WTC11 (cell line): Measurements from ENCODE around the gene CELF2. TPM values are rescaled to one million over a fixed set of nuclear protein-coding genes. Genes with fewer than 3 reads are reported as not detected.

ENCODE experiments used
- ATAC-seq: fragments of 200-7000 bp; cut with Tn5 transposase; 2 replicates; pipeline ENCODE4 v1.10.0; 2021; ENCODE audit warnings: mild to moderate bottlenecking, moderate library complexity
- CTCF ChIA-PET: fragments of 300-600 bp; sonication (Branson Sonifier 250); formaldehyde crosslinking; loops from one replicate; lab custom pipeline; 2021; ENCODE audit warnings: antibody characterized with exemption; lab: Charles Lee
- POLR2A ChIA-PET: fragments of 350-600 bp; sonication (Branson Sonifier 250); formaldehyde crosslinking; loops from one replicate; lab custom pipeline; 2021; ENCODE audit warnings: antibody characterized with exemption; lab: Charles Lee
- DNase-seq: peaks from one replicate; pipeline ENCODE4 v3.0.0; 2021; ENCODE audit warnings: low spot score
- H3K27ac Mint-ChIP-seq: 2 replicates; pipeline ENCODE4 v1.8.0; 2021; ENCODE audit warnings: mixed read lengths
- H3K27me3 Mint-ChIP-seq: 2 replicates; pipeline ENCODE4 v1.8.0; 2021; ENCODE audit warnings: low read depth, mild to moderate bottlenecking, moderate library complexity, mixed read lengths
- H3K36me3 Mint-ChIP-seq: 2 replicates; pipeline ENCODE4 v1.8.0; 2021; ENCODE audit warnings: mixed read lengths
- H3K4me1 Mint-ChIP-seq: 2 replicates; pipeline ENCODE4 v1.8.0; 2022; ENCODE audit warnings: mixed read lengths
- H3K4me3 Mint-ChIP-seq: 2 replicates; pipeline ENCODE4 v1.8.0; 2021; ENCODE audit warnings: mild to moderate bottlenecking, moderate library complexity, mixed read lengths
- H3K9me3 Mint-ChIP-seq: 2 replicates; pipeline ENCODE4 v1.8.0; 2021; ENCODE audit warnings: mixed read lengths
- ESRRA ChIP-seq: sonication (generic); formaldehyde crosslinking; IDR thresholded peaks from 2 replicates; pipeline ENCODE4 v1.8.1; 2022; ENCODE audit warnings: mild to moderate bottlenecking, missing genetic modification reagents, borderline replicate concordance
- GRHL2 ChIP-seq: fragments of 250-450 bp; sonication (Bioruptor Pico); IDR thresholded peaks from 2 replicates; pipeline ENCODE4 v1.8.0; 2022; ENCODE audit warnings: mild to moderate bottlenecking, moderate library complexity; ENCODE audit not compliant: insufficient replicate concordance, severe bottlenecking
- GTF2I ChIP-seq: fragments of 250-450 bp; sonication (Bioruptor Pico); conservative IDR thresholded peaks from 2 replicates; pipeline ENCODE4 v1.4.0; 2021; ENCODE audit warnings: mild to moderate bottlenecking
- JAZF1 ChIP-seq: fragments of 250-450 bp; sonication (Bioruptor Pico); IDR thresholded peaks from 2 replicates; pipeline ENCODE4 v1.9.0; 2021; ENCODE audit warnings: moderate library complexity, mild to moderate bottlenecking, inconsistent platforms
- KAT7 ChIP-seq: sonication (generic); formaldehyde crosslinking; IDR thresholded peaks from 2 replicates; pipeline ENCODE4 v1.8.1; 2023; ENCODE audit warnings: missing genetic modification reagents, mild to moderate bottlenecking, borderline replicate concordance
- NR2C2 ChIP-seq: sonication (generic); formaldehyde crosslinking; IDR thresholded peaks from 2 replicates; pipeline ENCODE4 v1.8.0; 2022; ENCODE audit warnings: mild to moderate bottlenecking, missing genetic modification reagents
- NR3C1 ChIP-seq: sonication (generic); formaldehyde crosslinking; conservative IDR thresholded peaks from 2 replicates; pipeline ENCODE4 v1.8.1; 2023; ENCODE audit warnings: low read depth, mild to moderate bottlenecking, missing genetic modification reagents
- RELA ChIP-seq: sonication (generic); formaldehyde crosslinking; IDR thresholded peaks from 2 replicates; pipeline ENCODE4 v1.8.1; 2022; ENCODE audit warnings: missing genetic modification reagents, mild to moderate bottlenecking, borderline replicate concordance
- TCF7 ChIP-seq: sonication (generic); formaldehyde crosslinking; IDR thresholded peaks from 2 replicates; pipeline ENCODE4 v1.8.0; 2022; ENCODE audit warnings: mild to moderate bottlenecking, low read depth, missing genetic modification reagents, moderate library complexity
- TEAD4 ChIP-seq: sonication (generic); formaldehyde crosslinking; IDR thresholded peaks from 2 replicates; pipeline ENCODE4 v1.8.0; 2022; ENCODE audit warnings: mild to moderate bottlenecking, missing genetic modification reagents
- ZNF263 ChIP-seq: sonication (generic); formaldehyde crosslinking; IDR thresholded peaks from 2 replicates; pipeline ENCODE4 v1.8.1; 2022; ENCODE audit warnings: low read depth, mild to moderate bottlenecking, moderate library complexity, missing genetic modification reagents
- total RNA-seq: library from RNA; stranded (reverse); gene quantifications from 3 replicates; pipeline ENCODE4 v1.2.3, GENCODE V29; 2021
- TF ChIP-seq, protein P1 (sequence below): sonication (generic); formaldehyde crosslinking; IDR thresholded peaks from 2 replicates; pipeline ENCODE4 v1.8.0; 2022; ENCODE audit warnings: mild to moderate bottlenecking, missing genetic modification reagents
- TF ChIP-seq, protein P2 (sequence below): sonication (generic); formaldehyde crosslinking; IDR thresholded peaks from 2 replicates; pipeline ENCODE4 v1.8.1; 2022; ENCODE audit warnings: low read depth, missing genetic modification reagents, borderline replicate concordance
- TF ChIP-seq, protein P3 (sequence below): fragments of 250-450 bp; sonication (Bioruptor Pico); IDR thresholded peaks from 2 replicates; pipeline ENCODE4 v1.8.0; 2021; ENCODE audit warnings: mild to moderate bottlenecking
- TF ChIP-seq, protein P4 (sequence below): sonication (generic); formaldehyde crosslinking; IDR thresholded peaks from 2 replicates; pipeline ENCODE4 v1.8.1; 2022; ENCODE audit warnings: mild to moderate bottlenecking, missing genetic modification reagents, moderate library complexity, borderline replicate concordance
- TF ChIP-seq, protein P5 (sequence below): sonication (generic); formaldehyde crosslinking; IDR thresholded peaks from 2 replicates; pipeline ENCODE4 v1.8.1; 2022; ENCODE audit warnings: missing genetic modification reagents, borderline replicate concordance
- TF ChIP-seq, protein P6 (sequence below): fragments of 250-450 bp; sonication (Bioruptor Pico); conservative IDR thresholded peaks from 2 replicates; pipeline ENCODE4 v1.9.0; 2021; ENCODE audit warnings: mild to moderate bottlenecking
- TF ChIP-seq, protein P7 (sequence below): fragments of 200-600 bp; IDR thresholded peaks from 2 replicates; pipeline ENCODE4 v1.8.0; 2022; ENCODE audit warnings: antibody characterized with exemption

The CELF2 gene
- total RNA-seq, 1 experiment from 2014 or later: 24.6 TPM

DNA sequence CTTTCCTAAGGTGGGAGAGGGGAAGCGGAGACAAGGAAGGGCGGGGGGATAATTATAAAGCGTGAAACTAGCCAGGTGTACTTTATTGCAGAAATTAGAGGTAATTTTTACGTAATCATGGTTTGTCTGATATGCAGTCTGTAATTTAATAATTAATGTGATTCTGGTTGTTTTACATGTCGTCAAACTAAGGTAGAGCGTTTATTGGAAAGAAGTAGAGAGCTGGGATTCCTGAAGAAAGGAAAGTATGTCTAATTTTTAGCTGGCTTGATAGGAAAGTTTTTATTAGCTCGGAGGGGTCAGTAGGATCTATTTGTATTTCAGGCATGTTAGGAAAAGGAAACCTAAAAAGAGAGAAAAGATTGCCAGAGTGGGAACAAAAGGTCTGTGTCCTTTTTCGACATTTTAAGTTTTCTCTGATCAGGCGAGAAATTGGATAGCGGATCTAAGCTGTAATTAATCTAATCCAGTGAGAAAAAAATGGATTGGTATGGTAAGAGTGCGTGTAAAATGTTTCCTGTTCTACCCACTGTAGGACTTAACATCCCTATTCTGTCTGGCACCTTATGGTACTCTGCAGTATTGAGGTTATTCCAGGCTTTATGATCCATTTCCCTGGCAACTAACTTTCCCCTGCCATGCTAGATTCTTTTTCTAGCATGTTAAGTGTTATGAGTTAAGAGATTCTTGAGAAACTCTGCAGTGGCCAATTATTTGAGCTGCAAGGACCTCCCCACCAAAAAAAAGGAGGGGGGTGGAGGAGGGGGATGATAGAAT lies 1.4 kb downstream of the CELF2 start:
- H3K27me3 Mint-ChIP-seq: peaks cover 29% of the 10 kb centered on the region
- H3K36me3 Mint-ChIP-seq: no peaks in the 10 kb centered on the region
- ChIA-PET CTCF (interaction anchor here (1.8 to 2.0 kb wide), 2 partner anchors 16 to 251 kb away, joined by 5 to 13 read pairs; no protein-coding TSS in a partner anchor), POLR2A (interaction anchor here (0.5 to 0.9 kb wide), 2 partner anchors 15 to 102 kb away, joined by 3 read pairs; no protein-coding TSS in a partner anchor)
- peaks cover 72% of the 10 kb centered on the region for H3K4me1 Mint-ChIP-seq
- H3K4me3 Mint-ChIP-seq: peak overlapping the region; percentile 82
- H3K9me3 Mint-ChIP-seq: no peaks in the 10 kb centered on the region
- no peak for ATAC-seq
- H3K27ac Mint-ChIP-seq: no peak overlapping the region
- DNase-seq: no peak
- TF ChIP-seq GRHL2 (CRISPR knock-in tag) (no peak), NR3C1 (CRISPR knock-in tag) (no peak), ESRRA (CRISPR knock-in tag) (no peak)
- TF ChIP-seq, protein P1, sequence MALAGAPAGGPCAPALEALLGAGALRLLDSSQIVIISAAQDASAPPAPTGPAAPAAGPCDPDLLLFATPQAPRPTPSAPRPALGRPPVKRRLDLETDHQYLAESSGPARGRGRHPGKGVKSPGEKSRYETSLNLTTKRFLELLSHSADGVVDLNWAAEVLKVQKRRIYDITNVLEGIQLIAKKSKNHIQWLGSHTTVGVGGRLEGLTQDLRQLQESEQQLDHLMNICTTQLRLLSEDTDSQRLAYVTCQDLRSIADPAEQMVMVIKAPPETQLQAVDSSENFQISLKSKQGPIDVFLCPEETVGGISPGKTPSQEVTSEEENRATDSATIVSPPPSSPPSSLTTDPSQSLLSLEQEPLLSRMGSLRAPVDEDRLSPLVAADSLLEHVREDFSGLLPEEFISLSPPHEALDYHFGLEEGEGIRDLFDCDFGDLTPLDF: no peak
- TF ChIP-seq, protein P2, sequence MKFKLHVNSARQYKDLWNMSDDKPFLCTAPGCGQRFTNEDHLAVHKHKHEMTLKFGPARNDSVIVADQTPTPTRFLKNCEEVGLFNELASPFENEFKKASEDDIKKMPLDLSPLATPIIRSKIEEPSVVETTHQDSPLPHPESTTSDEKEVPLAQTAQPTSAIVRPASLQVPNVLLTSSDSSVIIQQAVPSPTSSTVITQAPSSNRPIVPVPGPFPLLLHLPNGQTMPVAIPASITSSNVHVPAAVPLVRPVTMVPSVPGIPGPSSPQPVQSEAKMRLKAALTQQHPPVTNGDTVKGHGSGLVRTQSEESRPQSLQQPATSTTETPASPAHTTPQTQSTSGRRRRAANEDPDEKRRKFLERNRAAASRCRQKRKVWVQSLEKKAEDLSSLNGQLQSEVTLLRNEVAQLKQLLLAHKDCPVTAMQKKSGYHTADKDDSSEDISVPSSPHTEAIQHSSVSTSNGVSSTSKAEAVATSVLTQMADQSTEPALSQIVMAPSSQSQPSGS (CRISPR knock-in tag): no peak

DNA sequence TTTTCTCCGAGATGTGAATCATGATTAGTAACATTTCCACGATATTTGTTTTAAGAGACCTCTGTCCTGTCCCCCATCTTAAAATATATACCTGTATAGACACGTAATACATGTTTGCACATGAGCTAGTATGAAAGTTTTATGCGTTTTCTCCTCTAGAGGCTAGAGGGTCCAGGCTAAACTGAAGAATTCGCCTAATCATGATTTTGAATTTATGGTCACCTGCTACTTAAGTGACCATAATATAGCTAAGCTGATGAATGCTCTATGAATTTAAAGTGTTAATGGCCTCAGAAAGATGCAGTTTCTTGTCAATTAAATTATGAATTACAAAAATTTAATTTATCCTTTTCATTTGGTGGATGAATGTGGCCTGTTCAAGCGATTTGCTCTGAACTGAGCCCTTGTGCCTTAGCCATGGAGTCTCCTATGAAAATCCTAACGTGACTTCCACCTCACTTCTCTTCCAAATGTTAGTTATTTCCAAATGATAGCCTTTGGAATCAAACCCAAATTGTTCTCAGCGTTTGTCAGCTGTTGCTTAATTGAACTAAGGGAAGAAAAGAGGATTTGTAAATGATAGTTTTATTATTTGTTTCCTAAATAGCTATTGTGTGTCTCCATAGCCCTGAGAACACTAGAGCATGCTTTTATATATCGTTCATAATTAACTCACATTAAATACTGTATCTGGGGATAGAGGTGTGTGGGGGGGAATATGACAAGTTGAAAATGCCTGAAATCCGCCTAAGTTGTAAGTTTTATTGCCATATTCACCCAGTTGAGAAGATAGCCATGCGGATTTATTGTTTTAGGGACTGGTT lies 2.3 kb downstream of the CELF2 start:
- Mint-ChIP-seq H3K9me3 (no peaks in the 10 kb centered on the region), H3K4me3 (peak overlapping the region; percentile 82), H3K27ac (no peak overlapping the region), H3K4me1 (peaks cover 63% of the 10 kb centered on the region), H3K27me3 (peaks cover 23% of the 10 kb centered on the region), H3K36me3 (no peaks in the 10 kb centered on the region)
- ChIA-PET CTCF (interaction anchor here (1.8 kb wide), 1 partner anchor 250 kb away, joined by 5 read pairs; no protein-coding TSS in a partner anchor), POLR2A (interaction anchor here (0.5 kb wide), 1 partner anchor 101 kb away, joined by 3 read pairs; no protein-coding TSS in a partner anchor)
- DNase-seq (no peak), ATAC-seq (no peak)
- no peak for TF ChIP-seq RELA (CRISPR knock-in tag)
- no peak for TF ChIP-seq KAT7
- TF ChIP-seq TEAD4 (CRISPR knock-in tag): no peak
- TF ChIP-seq, protein P3, sequence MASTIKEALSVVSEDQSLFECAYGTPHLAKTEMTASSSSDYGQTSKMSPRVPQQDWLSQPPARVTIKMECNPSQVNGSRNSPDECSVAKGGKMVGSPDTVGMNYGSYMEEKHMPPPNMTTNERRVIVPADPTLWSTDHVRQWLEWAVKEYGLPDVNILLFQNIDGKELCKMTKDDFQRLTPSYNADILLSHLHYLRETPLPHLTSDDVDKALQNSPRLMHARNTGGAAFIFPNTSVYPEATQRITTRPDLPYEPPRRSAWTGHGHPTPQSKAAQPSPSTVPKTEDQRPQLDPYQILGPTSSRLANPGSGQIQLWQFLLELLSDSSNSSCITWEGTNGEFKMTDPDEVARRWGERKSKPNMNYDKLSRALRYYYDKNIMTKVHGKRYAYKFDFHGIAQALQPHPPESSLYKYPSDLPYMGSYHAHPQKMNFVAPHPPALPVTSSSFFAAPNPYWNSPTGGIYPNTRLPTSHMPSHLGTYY (CRISPR knock-in tag): no peak
- TF ChIP-seq GTF2I (CRISPR knock-in tag): no peak
- TF ChIP-seq TCF7: no peak
- no peak for TF ChIP-seq JAZF1
- TF ChIP-seq, protein P4, sequence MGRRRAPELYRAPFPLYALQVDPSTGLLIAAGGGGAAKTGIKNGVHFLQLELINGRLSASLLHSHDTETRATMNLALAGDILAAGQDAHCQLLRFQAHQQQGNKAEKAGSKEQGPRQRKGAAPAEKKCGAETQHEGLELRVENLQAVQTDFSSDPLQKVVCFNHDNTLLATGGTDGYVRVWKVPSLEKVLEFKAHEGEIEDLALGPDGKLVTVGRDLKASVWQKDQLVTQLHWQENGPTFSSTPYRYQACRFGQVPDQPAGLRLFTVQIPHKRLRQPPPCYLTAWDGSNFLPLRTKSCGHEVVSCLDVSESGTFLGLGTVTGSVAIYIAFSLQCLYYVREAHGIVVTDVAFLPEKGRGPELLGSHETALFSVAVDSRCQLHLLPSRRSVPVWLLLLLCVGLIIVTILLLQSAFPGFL (CRISPR knock-in tag): no peak
- TF ChIP-seq, protein P5, sequence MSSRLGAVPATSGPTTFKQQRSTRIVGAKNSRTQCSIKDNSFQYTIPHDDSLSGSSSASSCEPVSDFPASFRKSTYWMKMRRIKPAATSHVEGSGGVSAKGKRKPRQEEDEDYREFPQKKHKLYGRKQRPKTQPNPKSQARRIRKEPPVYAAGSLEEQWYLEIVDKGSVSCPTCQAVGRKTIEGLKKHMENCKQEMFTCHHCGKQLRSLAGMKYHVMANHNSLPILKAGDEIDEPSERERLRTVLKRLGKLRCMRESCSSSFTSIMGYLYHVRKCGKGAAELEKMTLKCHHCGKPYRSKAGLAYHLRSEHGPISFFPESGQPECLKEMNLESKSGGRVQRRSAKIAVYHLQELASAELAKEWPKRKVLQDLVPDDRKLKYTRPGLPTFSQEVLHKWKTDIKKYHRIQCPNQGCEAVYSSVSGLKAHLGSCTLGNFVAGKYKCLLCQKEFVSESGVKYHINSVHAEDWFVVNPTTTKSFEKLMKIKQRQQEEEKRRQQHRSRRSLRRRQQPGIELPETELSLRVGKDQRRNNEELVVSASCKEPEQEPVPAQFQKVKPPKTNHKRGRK (CRISPR knock-in tag): no peak
- no peak for TF ChIP-seq ZNF263
- TF ChIP-seq, protein P6, sequence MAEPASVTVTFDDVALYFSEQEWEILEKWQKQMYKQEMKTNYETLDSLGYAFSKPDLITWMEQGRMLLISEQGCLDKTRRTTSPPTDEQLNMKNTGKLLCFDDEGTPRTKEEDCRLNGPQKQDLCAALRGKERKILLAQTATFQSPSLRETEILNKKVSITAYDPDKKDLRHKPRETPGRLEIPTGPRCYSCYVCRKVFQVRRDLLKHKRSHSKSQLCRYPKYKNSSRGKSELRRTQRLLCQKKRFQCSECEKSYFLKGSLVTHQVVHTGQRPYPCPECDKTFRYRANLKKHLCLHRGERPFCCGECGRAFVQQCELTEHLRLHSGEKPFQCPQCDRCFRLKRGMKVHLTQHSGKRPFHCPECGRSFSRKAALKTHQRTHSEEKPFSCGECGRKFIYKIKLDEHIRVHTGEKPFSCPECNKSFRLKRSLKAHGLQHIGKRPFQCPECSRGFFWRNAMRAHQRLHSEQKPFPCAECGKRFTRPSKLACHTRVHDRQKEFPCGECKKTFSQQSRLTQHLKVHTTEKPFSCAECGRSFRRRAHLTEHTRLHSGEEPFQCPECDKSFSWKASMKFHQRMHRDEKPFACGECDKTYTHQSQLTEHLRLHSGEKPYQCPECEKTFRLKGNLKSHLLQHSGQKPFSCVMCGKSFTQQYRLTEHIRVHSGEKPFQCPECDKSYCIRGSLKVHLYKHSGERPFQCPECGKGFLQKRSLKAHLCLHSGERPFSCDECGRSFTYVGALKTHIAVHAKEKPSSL (CRISPR knock-in tag): no peak
- TF ChIP-seq, protein P7, sequence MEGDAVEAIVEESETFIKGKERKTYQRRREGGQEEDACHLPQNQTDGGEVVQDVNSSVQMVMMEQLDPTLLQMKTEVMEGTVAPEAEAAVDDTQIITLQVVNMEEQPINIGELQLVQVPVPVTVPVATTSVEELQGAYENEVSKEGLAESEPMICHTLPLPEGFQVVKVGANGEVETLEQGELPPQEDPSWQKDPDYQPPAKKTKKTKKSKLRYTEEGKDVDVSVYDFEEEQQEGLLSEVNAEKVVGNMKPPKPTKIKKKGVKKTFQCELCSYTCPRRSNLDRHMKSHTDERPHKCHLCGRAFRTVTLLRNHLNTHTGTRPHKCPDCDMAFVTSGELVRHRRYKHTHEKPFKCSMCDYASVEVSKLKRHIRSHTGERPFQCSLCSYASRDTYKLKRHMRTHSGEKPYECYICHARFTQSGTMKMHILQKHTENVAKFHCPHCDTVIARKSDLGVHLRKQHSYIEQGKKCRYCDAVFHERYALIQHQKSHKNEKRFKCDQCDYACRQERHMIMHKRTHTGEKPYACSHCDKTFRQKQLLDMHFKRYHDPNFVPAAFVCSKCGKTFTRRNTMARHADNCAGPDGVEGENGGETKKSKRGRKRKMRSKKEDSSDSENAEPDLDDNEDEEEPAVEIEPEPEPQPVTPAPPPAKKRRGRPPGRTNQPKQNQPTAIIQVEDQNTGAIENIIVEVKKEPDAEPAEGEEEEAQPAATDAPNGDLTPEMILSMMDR: no peak
- no peak for TF ChIP-seq NR2C2
